OCI-LY3 (cell line): ENCODE measurements around the gene CNN2.

Experiments
- H2AFZ ChIP-seq: fragments of 200-600, 300-600 bp; shearing (Covaris generic); 2 replicates; pipeline ENCODE4 v1.6.0; 2014; ENCODE audit warnings: antibody characterized with exemption, low read depth, low read length
- H3K27ac ChIP-seq: fragments of 200-600, 300-600 bp; sonication (generic); 2 replicates; pipeline ENCODE4 v1.5.1; 2014; ENCODE audit warnings: mild to moderate bottlenecking, low read length, moderate library complexity, mixed read lengths
- H3K27me3 ChIP-seq: fragments of 200-600, 300-600 bp; sonication (generic); 2 replicates; pipeline ENCODE4 v1.6.1; 2014; ENCODE audit warnings: low read depth, low read length, mixed read lengths
- H3K36me3 ChIP-seq: fragments of 200-600, 300-600 bp; sonication (generic); replicated peaks from 2 replicates; pipeline ENCODE3; 2014; ENCODE audit warnings: low read depth, low read length, mixed read lengths
- H3K4me1 ChIP-seq: fragments of 300-600, 200-600 bp; sonication (generic); 2 replicates; pipeline ENCODE4 v1.6.1; 2014; ENCODE audit warnings: low read length, mixed read lengths
- H3K4me2 ChIP-seq: fragments of 200-600, 300-600 bp; sonication (generic); 2 replicates; pipeline ENCODE4 v1.6.1; 2014; ENCODE audit warnings: low read length, mixed read lengths
- H3K4me3 ChIP-seq: fragments of 300-600, 200-600 bp; sonication (generic); 2 replicates; pipeline ENCODE4 v1.5.1; 2014; ENCODE audit warnings: antibody characterized with exemption, mild to moderate bottlenecking, low read length, moderate library complexity
- H3K79me2 ChIP-seq: fragments of 300-600, 200-600 bp; shearing (Covaris generic); 2 replicates; pipeline ENCODE4 v1.6.1; 2014; ENCODE audit warnings: mild to moderate bottlenecking, low read length, mixed read lengths
- H3K9ac ChIP-seq: fragments of 300-600, 200-600 bp; shearing (Covaris generic); 2 replicates; pipeline ENCODE4 v1.6.0; 2014; ENCODE audit warnings: mild to moderate bottlenecking, low read length, moderate library complexity
- H3K9me3 ChIP-seq: fragments of 200-600, 300-600 bp; shearing (Covaris generic); 2 replicates; pipeline ENCODE4 v1.6.1; 2014; ENCODE audit warnings: low read length, mixed read lengths; ENCODE audit not compliant: insufficient read depth
- H4K20me1 ChIP-seq: fragments of 200-600, 300-600 bp; sonication (generic); 2 replicates; pipeline ENCODE4 v1.6.1; 2016; ENCODE audit warnings: low read length, mixed read lengths; ENCODE audit not compliant: insufficient read depth
- EZH2phosphoT487 ChIP-seq: fragments of 200-600 bp; shearing (Covaris generic); IDR thresholded peaks from 2 replicates; pipeline ENCODE4 v1.6.1; 2018; ENCODE audit warnings: antibody characterized with exemption, mixed run types, low read depth
- TF ChIP-seq, protein P1 (sequence below): fragments of 200-600, 300-600 bp; sonication (generic); IDR thresholded peaks from 2 replicates; pipeline ENCODE4 v1.5.1; 2014; ENCODE audit warnings: antibody characterized with exemption, low read length, low read depth

The CNN2 gene

DNA sequence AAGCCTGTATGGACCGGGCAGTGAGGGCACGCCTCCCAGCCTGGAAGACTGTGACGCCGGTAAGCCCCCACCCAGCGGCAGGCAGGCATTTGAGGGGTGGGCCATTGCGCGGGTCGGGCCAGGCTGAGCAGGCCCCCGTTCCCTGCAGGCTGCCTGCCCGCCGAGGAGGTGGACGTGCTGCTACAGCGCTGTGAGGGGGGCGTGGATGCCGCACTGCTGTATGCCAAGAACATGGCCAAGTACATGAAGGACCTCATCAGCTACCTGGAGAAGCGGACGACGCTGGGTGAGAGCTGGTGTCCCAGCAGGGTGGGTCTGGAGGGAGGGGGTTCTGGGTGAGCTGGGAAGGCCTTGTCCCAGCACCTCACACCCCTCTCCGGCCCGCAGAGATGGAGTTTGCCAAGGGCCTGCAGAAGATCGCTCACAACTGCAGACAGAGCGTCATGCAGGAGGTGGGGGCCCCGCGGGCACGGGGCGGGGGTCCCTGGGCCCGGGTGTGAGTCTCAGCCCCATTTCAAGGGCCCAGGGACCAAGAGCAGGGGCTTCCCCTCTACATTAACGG is 47.6 kb downstream of the CNN2 start:
- Histone ChIP-seq H3K9ac (peak overlapping the region; percentile 46), H3K4me2 (peak overlapping the region; percentile 75), H3K4me3 (peak overlapping the region; percentile 70), H3K36me3 (peaks cover 28% of the 10 kb centered on the region), H4K20me1 (no peaks in the 10 kb centered on the region), H3K27me3 (no peaks in the 10 kb centered on the region), H3K9me3 (no peaks in the 10 kb centered on the region), H3K4me1 (peaks cover 42% of the 10 kb centered on the region), H3K79me2 (peaks cover 13% of the 10 kb centered on the region), H3K27ac (no peak overlapping the region), H2AFZ (no peak overlapping the region)
- no peak for TF ChIP-seq EZH2phosphoT487

DNA sequence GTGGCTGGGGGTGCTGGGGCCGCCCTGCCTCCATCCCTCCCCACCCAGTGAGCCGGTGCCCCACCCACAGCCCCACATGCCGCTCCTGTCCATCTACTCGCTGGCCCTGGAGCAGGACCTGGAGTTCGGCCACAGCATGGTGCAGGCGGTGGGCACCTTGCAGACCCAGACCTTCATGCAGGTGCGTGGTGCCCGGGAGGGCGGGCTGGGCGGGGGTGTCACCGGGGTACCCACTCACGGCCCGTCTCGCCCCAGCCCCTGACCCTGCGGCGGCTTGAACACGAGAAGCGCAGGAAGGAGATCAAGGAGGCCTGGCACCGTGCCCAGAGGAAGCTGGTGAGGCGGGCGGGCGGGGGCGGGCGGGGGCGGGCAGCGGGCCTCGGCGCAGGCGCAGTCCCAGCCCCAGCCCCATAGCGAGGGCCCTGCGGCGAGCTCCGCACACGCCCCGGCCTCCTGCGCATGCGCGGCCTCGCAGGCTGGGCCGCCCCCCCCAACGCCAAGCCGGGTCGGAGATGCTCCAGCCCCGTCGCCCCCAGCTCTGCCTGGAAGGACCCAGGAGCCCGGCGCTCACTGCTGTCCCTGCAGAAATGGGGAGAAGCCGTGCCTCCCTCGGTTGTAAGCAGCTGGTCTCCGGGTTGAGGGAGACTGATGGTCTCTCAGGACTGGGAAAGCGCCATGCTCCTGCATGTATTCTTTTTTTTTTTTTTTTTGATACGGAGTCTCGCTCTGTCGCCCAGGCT is 48.3 kb downstream of the CNN2 start:
- no peak overlapping the region for H3K27ac ChIP-seq
- peak overlapping the region; percentile 70 for H3K4me3 ChIP-seq
- no peaks in the 10 kb centered on the region for H3K9me3 ChIP-seq
- H3K27me3 ChIP-seq: no peaks in the 10 kb centered on the region
- peak overlapping the region; percentile 46 for H3K9ac ChIP-seq
- TF ChIP-seq EZH2phosphoT487: no peak
- TF ChIP-seq, protein P1, sequence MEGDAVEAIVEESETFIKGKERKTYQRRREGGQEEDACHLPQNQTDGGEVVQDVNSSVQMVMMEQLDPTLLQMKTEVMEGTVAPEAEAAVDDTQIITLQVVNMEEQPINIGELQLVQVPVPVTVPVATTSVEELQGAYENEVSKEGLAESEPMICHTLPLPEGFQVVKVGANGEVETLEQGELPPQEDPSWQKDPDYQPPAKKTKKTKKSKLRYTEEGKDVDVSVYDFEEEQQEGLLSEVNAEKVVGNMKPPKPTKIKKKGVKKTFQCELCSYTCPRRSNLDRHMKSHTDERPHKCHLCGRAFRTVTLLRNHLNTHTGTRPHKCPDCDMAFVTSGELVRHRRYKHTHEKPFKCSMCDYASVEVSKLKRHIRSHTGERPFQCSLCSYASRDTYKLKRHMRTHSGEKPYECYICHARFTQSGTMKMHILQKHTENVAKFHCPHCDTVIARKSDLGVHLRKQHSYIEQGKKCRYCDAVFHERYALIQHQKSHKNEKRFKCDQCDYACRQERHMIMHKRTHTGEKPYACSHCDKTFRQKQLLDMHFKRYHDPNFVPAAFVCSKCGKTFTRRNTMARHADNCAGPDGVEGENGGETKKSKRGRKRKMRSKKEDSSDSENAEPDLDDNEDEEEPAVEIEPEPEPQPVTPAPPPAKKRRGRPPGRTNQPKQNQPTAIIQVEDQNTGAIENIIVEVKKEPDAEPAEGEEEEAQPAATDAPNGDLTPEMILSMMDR: no peak
- H3K4me2 ChIP-seq: peak overlapping the region; percentile 90
- H4K20me1 ChIP-seq: no peaks in the 10 kb centered on the region
- H3K79me2 ChIP-seq: peaks cover 7% of the 10 kb centered on the region; the same call in 1 of the 2 replicates
- H2AFZ ChIP-seq: no peak overlapping the region
- peaks cover 35% of the 10 kb centered on the region for H3K4me1 ChIP-seq
- peaks cover 27% of the 10 kb centered on the region for H3K36me3 ChIP-seq

DNA sequence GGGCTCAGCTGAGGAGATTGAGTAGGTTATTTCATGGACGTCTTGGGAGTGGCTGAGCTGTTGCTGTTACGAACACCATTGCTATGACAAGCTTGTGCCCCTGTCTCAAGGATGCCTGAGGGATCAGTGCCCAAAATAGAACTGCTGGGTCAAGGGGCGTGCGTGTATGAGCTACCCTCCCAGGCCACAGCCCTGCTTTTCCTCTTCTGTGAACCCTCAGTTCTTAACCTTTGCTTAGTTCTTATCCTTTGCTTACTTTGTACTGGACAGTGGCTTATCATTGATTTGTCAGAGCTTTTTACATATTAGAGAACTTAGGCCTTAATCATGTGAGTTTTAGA is 49.6 kb downstream of the CNN2 start:
- Histone ChIP-seq H3K4me2 (no peak overlapping the region), H3K9me3 (no peaks in the 10 kb centered on the region), H2AFZ (no peak overlapping the region), H3K79me2 (peaks cover 1% of the 10 kb centered on the region; the same call in 1 of the 2 replicates), H3K4me3 (no peak overlapping the region), H3K36me3 (peaks cover 35% of the 10 kb centered on the region), H3K4me1 (peaks cover 35% of the 10 kb centered on the region), H3K27me3 (no peaks in the 10 kb centered on the region), H3K27ac (no peak overlapping the region), H3K9ac (no peak overlapping the region), H4K20me1 (no peaks in the 10 kb centered on the region; the same call in 1 of the 2 replicates)
- no peak for TF ChIP-seq EZH2phosphoT487
- TF ChIP-seq, protein P1: no peak

DNA sequence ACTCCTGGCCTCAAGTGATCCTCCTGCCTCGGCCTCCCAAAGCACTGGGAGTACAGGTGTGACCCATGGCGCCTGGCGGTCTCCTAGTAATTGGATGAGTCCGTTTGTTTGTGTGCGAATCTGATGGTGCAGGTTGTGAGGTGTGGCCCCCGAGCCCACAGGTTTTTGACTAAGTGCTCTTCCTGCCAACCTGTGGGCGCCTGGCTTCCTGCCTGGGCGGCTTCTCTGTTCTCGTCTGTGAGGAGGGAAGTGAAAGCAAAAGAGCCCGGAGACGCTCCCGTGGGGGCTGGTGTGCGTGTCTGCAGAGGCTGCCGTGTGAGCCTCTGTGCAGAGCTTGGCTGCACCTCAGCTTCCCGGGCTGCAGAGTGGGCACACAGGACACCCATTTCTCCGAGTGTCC is 50.5 kb downstream of the CNN2 start:
- peak overlapping the region; percentile 35 for H3K4me3 ChIP-seq
- H3K4me2 ChIP-seq: peak overlapping the region; percentile 74
- H3K9ac ChIP-seq: peak overlapping the region; percentile 34
- H3K79me2 ChIP-seq: no peaks in the 10 kb centered on the region; the same call in 1 of the 2 replicates
- peaks cover 44% of the 10 kb centered on the region for H3K36me3 ChIP-seq
- H3K4me1 ChIP-seq: peaks cover 35% of the 10 kb centered on the region
- H3K27me3 ChIP-seq: no peaks in the 10 kb centered on the region
- no peak overlapping the region for H2AFZ ChIP-seq
- H3K27ac ChIP-seq: peak overlapping the region; percentile 83
- H3K9me3 ChIP-seq: no peaks in the 10 kb centered on the region
- no peak for TF ChIP-seq EZH2phosphoT487
- TF ChIP-seq, protein P1: no peak
- peaks cover 2% of the 10 kb centered on the region; the same call in 1 of the 2 replicates for H4K20me1 ChIP-seq
